GM18909 (cell line): Measurements from ENCODE around the gene MTO1.
"Not testable (repeated sequence)": the region's sequence is repeated elsewhere in the genome, so short reads cannot be mapped to it uniquely, and the experiment has no call there.

Source experiments
- ATAC-seq: cut with Tn5 transposase; IDR thresholded peaks from one replicate; pipeline ENCODE4 v1.9.1; 2021; ENCODE audit warnings: mild to moderate bottlenecking; ENCODE audit not compliant: unreplicated experiment, poor library complexity

Gene MTO1, protein sequence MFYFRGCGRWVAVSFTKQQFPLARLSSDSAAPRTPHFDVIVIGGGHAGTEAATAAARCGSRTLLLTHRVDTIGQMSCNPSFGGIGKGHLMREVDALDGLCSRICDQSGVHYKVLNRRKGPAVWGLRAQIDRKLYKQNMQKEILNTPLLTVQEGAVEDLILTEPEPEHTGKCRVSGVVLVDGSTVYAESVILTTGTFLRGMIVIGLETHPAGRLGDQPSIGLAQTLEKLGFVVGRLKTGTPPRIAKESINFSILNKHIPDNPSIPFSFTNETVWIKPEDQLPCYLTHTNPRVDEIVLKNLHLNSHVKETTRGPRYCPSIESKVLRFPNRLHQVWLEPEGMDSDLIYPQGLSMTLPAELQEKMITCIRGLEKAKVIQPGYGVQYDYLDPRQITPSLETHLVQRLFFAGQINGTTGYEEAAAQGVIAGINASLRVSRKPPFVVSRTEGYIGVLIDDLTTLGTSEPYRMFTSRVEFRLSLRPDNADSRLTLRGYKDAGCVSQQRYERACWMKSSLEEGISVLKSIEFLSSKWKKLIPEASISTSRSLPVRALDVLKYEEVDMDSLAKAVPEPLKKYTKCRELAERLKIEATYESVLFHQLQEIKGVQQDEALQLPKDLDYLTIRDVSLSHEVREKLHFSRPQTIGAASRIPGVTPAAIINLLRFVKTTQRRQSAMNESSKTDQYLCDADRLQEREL

DNA sequence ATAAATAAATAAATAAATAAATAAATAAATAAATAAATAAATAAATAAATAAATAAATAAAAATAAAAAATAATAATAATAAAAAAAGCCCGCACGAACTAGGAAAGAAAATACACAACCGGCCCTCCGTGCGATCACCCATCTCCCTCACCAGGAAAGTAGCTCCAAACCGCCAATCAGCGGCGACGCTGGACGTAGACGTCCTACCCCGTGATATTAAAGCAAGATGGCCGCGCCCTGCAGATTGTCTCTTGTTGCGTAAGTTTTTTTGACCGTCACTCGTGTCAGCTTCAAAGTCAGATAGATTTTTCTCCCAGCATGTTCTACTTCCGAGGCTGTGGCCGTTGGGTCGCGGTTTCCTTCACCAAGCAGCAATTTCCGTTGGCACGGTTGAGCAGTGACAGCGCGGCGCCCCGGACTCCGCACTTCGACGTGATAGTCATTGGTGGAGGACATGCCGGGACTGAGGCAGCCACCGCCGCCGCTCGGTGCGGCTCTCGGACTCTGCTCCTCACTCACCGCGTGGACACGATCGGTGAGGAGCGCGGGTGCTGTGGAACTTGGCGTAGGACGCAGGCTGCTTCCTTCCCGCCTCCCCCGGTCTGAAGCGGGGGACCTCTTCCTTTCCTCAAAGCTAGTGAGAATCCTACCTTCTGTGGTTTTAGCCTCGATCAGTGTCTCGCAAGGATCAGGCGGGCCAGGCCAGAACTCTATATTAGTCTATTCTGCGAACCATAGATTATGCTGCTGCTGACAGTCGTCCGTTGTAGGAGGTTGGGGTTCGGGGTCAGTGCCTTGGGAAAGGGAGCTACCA lies at the start of gene MTO1:
MTO1 (plus strand) TSS at position 201 of the 814 bp plus-strand sequence; CDS start at position 319, 118 bp downstream.
- ATAC-seq, result peak; percentile 97

DNA sequence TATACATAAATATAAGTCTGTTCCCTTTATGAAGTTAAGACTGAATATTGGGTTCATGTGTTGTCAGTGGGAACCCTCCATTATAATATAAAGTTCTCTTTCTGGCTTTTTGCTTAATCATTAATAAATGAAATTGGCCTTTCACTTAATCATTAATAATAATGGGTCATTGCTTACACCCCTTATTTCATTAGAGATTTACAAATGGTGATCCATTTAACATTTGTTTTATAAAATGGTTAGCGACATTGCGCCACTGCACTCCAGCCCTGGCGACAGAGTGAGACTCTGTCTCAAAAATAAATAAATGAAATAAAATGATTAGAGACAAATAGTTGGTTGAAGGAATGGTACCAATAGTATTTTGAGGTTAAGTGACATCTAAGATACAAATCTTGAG lies 48.4 kb upstream of the MTO1 start:
- no peak for ATAC-seq

DNA sequence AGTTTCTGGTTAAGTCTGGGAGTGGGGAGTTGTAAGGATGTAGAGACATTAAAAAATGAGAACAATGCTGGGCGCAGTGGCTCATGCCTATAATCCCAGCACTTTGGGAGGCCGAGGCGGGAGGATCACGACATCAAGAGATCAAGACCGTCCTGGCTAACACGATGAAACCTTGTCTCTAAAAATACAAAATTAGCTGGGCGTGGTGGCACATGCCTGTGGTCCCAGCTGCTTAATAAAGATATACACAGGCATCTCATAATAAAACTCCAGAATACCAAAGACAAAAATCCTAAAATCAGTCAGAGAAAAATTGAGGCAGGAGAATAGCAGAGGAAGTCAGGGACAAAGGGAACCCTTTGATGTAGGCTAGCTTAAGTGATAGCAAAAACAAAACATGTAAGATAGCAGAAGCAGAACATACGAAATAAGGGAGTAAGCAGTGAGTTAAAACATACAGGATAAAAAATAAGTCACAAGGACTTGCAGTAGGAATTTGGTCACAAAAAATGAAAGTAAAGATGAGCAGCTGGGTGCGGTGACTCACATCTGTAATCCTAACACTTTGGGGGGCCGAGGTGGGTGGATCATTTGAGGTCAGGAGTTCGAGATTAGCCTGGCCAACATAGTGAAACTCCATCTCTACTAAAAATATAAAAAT lies 43.3 kb upstream of the MTO1 start:
- ATAC-seq, result no peak

DNA sequence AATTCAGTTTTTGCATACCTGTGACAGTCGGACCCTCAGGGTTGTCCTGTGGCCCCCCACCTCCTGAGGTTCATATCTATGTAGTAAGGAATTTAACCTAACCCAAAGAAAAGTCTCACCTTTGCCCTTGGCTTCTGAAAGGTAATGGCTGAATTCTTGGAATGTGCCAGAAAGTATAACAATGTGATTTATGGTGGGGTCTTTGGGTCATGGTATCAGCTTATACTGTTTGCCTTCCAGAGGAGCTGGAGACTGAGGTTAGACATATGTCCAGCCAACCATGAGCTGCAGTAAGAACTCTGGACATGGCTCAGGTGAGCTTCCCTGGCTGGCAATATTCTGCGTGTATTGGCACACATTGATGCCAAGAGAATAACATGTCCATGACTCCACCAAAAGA lies 40.0 kb upstream of the MTO1 start:
- ATAC-seq, result no peak

DNA sequence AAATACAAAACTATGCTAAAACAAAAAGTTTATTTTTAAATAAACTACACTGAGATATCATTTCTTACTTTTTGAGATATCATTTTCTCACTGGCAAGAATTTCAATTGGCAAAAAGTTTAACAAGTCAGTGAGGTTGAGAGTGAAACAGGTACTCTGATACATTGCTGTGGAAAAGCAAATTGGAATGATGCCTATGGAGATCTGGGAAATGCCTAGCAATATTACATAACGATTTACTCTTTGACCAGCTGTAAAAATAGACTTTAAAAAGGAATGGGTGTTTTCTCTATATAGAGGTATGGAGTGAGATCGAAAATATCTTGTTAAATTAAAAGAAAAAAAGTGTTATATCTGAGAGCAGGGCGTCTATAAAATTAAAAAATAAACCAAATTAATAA lies 26.3 kb upstream of the MTO1 start:
- no peak for ATAC-seq

DNA sequence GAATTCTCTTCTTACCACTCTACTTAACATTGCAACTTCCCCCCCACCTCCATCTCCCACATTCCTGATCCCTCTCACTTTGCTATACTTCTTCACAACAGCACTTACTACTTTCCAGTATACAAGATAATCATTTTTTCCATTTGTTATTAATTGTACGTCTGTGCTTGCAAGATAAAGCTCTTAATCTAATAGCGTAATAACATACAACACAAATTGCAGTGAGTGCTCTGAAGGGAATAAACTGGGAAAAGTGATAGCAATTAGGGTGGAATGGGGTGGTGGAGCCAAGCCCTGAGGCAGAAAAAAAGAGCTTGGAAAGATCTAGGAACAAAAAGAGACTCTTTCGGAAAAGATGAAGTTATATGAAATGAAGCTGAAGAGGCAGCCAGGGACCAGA lies 18.0 kb upstream of the MTO1 start:
- no peak for ATAC-seq

DNA sequence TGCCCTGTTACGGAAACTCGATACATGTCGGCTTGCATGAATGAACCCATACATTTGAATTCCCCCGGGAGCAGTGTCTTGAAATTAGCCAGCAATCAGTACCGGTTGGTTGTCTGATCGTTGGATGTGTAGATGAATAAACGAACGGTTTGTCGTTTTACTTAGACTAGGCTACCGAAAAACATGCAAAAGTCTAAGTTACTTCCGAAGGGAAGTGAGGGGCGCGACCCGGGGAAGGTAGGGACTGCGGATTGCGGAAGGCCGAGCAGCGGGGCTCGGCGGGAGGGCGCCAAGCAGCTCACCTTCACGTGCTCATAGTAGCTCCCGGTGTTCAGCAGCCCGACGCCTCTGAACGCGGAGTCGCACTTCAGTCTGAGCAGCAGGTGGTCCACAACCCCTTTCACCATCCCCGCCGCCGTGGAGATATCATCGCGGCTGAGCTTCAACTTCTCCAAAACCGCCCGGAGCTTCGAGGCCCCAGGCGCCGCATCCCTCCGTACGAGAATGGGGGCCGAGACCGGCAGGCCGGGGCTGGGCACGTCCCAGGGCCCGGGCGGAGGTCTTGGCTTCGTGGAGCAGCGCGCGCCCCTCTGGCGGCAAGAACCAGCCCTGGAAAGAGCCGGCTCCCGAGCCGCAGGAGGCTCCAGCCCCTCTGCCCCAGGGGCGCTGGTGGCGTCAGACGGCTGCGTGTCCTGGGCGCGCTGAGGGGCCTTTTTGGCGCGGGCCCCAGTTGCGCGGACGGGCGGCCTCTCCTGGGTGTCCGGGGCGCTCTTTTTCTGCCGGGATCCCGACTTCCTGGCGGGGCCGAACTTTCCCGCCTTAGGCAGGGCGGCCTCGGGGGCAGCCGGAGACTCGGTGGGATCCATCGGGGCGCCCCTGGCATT lies 10.1 kb upstream of the MTO1 start:
- ATAC-seq, result peak; percentile 67

DNA sequence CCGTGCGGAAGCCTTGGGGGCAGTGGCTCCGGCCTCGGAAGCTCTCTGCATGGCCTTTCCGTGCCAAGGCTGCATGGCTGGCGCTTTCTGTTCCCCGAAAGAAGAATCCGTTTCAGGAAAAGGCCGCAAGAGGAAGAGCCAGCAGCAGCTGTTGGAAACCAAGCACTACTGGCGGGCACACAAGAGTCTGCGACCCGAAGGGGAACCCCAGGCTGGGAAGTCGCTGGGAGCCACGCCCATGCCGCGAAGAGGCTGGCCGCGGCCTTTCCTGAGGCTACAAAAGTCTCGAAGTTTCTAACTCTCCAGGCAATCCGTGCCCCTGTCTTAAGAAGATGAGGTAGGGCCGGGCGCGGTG lies 9.5 kb upstream of the MTO1 start, which contains the start of gene CGAS:
CGAS (minus strand) TSS at position 191 of the 355 bp plus-strand sequence; CDS start at position 75, 116 bp downstream.
- ATAC-seq, result peak; percentile 75

DNA sequence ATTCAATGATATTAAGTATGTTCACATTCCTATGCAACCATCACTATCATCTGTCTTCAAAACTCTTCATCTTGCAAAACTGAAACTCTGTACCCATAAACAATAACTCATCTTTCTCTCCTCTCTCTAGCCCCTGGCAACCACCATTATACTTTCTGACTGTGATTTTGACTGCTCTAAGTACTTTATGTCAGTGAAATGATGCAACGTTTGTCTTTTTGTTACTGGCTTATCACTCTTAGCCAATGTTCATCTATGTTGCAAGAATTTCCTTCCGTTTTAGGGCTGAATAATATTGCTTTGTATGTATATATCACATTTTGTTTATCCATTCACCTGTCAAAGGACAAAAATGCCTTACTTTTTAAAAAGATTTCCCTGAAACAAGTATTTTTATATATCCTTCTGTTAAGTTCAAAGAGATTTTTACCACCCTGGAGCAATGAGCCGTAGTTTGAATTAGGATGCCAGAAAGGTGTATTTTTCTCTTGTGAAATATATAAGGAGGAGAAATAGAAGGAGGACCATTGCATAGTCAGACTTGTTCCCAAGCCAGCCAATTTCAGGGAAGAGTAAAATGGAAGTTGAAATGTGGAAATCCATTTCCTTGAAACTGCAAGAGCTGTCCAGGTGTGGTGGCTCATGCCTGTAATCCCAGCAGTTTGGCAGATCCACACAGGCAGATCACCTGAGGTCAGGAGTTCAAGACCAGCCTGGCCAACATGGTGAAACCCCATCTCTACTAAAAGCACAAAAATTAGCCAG lies 5.5 kb upstream of the MTO1 start:
- ATAC-seq, result no peak

DNA sequence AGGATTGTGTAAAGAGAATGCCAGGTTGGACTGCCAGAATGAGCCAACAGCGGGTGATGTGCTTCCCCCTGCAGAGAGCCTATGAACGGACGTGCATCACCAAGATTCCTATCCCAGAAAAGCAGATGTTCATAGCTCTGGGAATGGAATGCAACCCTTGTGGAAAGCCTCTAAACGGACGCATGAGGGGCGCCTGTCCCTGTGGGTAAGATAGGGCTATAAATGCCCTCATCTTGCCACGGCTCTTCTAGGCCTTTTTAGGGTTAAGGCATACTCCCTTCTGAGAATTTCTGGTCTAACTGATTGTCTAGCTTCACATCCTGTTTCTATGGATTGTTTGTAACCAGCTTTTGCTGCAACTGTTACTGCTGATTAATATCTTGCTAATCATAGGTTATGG lies 2.1 kb upstream of the MTO1 start:
- not testable (repeated sequence) for ATAC-seq

DNA sequence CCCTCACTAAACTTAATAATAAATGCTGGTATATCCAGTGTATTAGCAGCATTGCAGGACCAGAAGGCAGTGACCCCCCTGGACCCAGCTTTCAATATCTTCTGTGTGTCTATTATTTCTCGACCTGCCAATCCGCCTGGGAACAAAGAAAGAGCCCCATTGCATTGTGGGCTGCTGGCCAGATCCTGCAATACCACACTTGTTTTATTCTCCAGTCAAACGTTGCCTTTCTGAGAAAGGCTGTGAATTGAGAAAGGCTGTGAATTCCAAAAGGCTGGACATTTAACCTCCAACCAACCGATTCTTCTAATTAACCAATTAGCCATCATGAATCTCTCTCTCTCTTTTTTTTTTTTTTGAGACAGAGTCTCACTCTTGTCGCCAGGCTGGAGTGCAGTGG lies 1.5 kb upstream of the MTO1 start:
- no peak for ATAC-seq

DNA sequence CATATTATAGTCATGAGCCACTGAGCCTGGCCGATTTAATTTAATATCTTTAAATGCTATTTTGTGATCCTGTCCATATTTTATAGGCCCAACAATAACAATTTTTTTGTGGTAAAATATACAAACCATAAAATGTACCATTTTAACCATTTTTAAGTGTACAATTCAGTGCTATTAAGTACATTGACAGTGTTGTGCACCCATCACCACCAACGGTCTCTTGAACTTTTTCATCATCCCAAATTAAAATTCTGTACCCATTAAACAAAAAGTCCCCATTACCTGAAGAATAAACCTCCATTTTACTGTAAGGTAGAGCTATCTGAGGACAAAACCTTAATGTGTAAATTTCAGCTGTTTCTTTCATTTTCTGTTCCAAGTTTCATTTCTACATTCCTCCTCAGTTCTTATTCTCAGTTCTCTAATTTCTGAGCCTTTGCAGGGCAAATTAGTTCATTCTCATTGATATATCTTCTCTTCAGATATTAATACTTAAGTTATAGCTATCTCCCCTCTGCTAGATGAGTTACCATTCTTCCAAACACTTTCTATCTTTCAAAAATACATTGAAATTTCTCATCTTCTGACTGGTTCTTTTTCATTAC lies 10.3 kb downstream of the MTO1 start:
- peak; percentile 97 for ATAC-seq

DNA sequence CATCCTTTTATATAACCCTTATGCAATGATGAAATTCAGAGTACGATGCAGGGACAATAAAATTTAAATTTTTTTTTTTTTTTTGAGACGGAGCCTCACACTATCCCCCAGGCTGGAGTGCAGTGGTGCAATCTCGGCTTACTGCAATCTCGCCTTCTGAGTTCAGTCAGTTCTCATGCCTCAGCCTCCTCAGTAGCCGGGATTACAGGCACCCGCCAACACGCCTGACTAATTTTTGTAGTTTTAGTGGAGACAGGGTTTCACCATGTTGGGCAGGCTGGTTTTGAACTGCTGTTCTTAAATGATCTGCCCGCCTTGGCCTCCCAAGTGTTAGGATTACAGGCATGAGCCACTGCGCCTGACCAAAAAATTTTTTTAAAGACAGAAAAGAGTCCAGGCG lies 15.2 kb downstream of the MTO1 start:
- ATAC-seq, result no peak

DNA sequence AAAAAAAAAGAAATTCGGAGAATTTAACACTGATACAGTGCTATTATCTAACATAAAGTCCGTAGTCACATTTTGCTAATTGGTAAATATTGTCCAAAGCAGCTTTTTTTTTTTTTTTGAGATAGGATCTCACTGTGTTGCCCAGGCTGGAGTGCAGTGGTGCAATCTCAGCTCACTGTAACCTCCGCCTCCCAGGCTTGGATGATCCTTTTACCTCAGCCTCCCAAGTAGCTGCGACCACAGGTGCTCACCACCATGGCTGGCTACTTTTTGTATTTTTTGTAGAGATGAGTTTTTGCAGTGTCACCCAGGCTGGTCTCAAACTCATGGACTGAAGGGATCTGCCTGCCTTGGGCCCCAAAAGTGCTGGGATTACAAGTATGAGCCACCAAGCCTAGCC lies 15.9 kb downstream of the MTO1 start:
- no peak for ATAC-seq

DNA sequence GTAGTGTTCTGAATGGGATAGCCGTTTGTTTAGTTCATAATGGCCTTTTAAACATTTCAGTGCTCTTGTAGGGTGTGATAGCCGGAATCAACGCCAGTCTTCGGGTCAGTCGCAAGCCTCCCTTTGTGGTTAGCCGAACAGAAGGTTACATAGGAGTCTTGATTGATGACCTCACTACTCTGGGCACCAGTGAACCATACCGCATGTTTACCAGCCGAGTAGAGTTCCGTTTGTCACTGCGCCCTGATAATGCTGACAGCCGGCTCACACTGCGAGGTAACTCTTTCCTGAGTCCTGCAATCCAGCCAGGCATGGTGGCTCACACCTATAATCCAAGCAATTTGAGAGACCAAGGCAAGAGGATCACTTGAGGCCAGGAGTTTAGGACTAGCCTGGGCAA lies 20.4 kb downstream of the MTO1 start:
- no peak for ATAC-seq

DNA sequence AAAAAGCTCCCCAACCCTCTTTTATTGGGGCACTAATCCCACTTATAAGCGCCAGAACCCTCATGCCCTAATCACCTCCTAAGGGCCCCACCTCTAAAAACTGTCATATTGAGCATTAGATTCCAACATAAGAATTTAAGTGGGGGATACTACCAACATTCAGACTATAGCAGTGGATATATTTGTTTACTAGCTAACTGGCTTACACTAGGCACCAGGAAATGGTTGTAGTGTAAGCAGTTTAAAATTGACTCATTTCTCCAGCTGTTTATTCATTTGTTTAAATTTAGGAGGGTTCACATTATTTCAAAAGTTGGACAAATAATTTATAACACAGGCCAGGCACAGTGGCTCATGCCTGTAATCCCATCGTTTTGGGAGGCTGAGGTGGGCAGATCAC lies 22.9 kb downstream of the MTO1 start:
- no peak for ATAC-seq

DNA sequence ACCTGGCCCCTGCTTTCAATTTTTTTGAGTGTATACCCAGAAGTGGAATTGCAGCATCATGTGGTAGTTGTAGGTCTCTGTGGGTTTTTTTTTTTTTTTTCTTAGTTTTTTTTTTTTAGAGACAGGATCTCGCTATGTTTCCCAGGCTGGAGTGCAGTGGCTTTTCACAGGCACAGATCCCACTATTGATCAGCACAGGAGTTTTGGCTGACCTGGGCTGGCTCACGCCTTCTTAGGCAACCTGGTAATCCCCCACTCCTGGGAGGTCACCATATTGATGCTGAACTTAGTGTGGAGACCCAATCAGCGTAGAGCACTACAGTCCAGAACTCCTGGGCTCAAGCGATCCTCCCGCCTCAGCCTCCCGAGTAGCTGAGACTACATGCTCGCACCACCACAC lies 25.9 kb downstream of the MTO1 start:
- no peak for ATAC-seq

DNA sequence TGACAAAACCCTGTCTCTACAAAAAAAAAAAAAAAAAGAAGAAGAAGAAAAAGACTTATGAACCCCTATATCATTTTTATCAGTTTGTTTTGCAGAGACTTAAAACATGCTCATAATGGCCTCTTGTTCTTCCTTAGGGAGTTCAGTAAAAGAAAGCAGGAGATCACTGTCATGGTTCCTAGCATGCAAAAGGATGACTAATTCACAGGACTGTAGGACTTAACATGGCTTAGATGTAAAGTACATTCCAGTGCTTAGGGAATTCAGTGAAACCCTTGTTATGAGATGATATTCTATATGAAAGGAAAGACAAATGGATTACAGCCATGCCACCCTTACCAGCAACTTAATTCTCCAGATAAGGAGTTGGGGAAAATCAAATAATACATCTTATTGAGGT lies 29.8 kb downstream of the MTO1 start:
- no peak for ATAC-seq
